NCI-H146 treated with DMSO at 0.1 percent for 48 hours (cell line): Measurements from ENCODE around the gene VANGL1.

ENCODE experiments used
- DNase-seq: peaks from one replicate; lab custom pipeline; 2025; ENCODE audit not compliant: unreplicated experiment; lab: John Stamatoyannopoulos, UW

VANGL1 gene

GRCh38 chr1:115701090-115701489, 59.3 kb downstream of the VANGL1 start:
- DNase-seq: no peak

GRCh38 chr1:115702959-115703358, 61.2 kb downstream of the VANGL1 start:
- DNase-seq: no peak

- DNase-seq: no peak
Measured at GRCh38 chr1:115705085-115705951, 63.5 kb downstream of the VANGL1 start.

- DNase-seq: no peak
Measured at GRCh38 chr1:115705963-115706362, 64.2 kb downstream of the VANGL1 start.

- DNase-seq: peak; percentile 26
Measured at GRCh38 chr1:115706587-115707425, 65.0 kb downstream of the VANGL1 start.

- DNase-seq: no peak
Measured at GRCh38 chr1:115710859-115711624, 69.3 kb downstream of the VANGL1 start.

GRCh38 chr1:115712911-115713609, 71.3 kb downstream of the VANGL1 start:
- no peak for DNase-seq

GRCh38 chr1:115713906-115714305, 72.1 kb downstream of the VANGL1 start:
- no peak for DNase-seq

GRCh38 chr1:115714572-115715141, 72.9 kb downstream of the VANGL1 start:
- DNase-seq: no peak

- no peak for DNase-seq
Measured at GRCh38 chr1:115717541-115717940, 75.8 kb downstream of the VANGL1 start.

- no peak for DNase-seq
Measured at GRCh38 chr1:115718011-115718754, 76.4 kb downstream of the VANGL1 start.

GRCh38 chr1:115719285-115719684, 77.5 kb downstream of the VANGL1 start:
- DNase-seq: no peak

GRCh38 chr1:115722221-115722620, 80.5 kb downstream of the VANGL1 start:
- DNase-seq: no peak

- no peak for DNase-seq
Measured at GRCh38 chr1:115723756-115724155, 82.0 kb downstream of the VANGL1 start.

- DNase-seq: no peak
Measured at GRCh38 chr1:115725600-115725999, 83.8 kb downstream of the VANGL1 start.

GRCh38 chr1:115726161-115726560, 84.4 kb downstream of the VANGL1 start:
- no peak for DNase-seq

GRCh38 chr1:115726570-115726969, 84.8 kb downstream of the VANGL1 start:
- no peak for DNase-seq

- DNase-seq: no peak
Measured at GRCh38 chr1:115727706-115728249, 86.0 kb downstream of the VANGL1 start.

GRCh38 chr1:115728341-115728740, 86.6 kb downstream of the VANGL1 start:
- no peak for DNase-seq
